M059J (cell line): Measurements from ENCODE around the gene FBXL2. TPM values are rescaled to one million over a fixed set of nuclear protein-coding genes. Genes with fewer than 3 reads are reported as not detected.
"Not testable (repeated sequence)": the region's sequence is repeated elsewhere in the genome, so short reads cannot be mapped to it uniquely, and the experiment has no call there.

Experiments used
- DNase-seq: peaks from one replicate; pipeline ENCODE4 v3.0.0-alpha.2; 2012; ENCODE audit warnings: low read depth
- total RNA-seq: library from RNA; depleted of rRNA; stranded (reverse); fragments of >200 nt; shearing (Covaris generic); gene quantifications from 2 replicates; pipeline ENCODE4 v1.2.3, GENCODE V29; 2014

The FBXL2 gene
- total RNA-seq, 1 experiment from 2014 or later: 3.8 TPM

DNA sequence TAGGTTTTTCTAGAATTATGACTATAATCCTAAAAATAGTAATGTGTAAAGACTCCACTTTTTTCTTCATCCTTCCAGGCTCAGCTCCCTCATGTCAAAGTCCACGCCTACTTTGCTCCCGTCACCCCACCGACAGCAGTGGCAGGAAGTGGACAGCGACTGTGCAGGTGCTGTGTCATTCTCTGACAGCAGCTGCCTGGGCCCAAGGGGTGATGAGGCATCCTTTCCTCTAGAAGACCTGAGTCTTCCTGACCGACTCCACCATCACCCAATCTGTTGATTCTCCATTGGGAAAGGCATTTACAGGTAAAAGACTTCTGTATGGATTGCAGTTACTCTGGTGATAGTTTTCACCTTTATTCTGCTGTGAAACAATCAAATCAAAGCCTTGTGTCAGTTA is 108.2 kb downstream of the FBXL2 start:
- DNase-seq: no peak

DNA sequence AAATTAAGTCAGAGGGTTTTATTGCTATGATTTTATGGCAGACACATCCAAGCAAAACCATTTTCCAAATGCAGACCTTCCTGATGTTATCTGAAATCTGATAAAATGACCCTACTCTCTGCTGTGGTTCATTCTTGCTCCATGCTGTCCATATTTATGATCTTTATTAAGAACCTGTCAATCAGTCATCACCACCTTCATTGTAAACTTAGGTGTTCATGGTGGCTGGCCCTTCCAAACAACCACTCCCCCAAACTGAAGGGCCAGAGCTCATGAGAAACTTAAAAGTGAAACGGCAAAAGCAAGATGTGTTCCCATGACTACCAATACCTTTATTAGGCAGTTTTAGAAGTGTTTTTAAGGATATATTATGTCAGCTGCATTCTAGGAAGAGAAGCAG is 109.4 kb downstream of the FBXL2 start:
- no peak for DNase-seq

DNA sequence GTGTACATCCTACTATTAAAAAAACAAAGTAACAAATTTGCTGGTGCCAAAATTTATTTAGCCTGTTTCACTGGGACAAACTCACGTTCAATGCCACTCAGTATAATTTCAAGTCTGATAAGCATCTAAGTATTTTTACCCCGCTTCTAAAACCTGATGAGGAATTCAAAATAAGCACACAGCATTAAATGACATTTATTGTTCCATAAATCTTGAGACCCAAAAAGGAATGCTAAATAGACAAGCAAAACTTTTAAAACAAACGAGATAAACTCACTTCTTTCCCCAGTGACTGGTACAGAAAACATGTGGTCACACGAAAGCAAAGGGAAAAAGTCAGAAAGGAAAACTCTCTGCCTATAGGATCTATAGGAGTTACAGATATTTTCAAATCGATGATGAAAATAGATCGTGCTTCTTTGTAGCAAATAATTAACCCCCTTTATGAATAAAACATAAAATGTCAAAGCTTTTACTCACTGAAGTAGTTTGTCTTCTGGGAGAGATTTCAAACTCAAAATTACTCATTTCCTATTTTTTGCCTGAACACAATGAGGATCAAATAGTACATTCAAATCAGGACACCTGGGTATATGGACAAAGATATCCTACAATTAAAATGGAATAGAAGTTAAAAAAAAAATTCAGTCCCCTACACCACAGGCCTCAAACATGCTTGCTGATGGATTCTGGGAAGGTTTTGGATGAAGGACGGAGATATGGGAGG is 111.3 kb downstream of the FBXL2 start:
- DNase-seq: peak; percentile 37

DNA sequence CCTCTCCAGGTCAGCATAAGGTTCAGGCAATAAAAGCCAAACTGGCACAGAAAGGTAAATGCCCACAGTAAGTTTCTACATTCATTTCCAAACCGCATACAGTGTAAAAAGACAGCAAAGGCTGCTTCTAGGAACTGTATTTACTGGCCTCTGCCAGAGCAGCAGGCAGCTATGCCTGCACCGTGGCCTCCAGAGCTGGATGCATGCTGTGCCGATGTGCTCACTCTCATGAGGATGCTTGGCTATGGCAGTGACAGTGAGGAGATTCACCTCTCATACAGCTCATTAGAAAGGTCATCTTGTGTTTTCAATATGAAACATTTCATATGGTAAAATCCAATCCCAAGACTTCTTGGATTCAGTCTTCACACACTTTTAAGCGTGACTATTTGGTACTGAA is 112.7 kb downstream of the FBXL2 start:
- DNase-seq: no peak

- DNase-seq: no peak
Observed at GRCh38 chr3:33391255-33391995, 114.2 kb downstream of the FBXL2 start.

DNA sequence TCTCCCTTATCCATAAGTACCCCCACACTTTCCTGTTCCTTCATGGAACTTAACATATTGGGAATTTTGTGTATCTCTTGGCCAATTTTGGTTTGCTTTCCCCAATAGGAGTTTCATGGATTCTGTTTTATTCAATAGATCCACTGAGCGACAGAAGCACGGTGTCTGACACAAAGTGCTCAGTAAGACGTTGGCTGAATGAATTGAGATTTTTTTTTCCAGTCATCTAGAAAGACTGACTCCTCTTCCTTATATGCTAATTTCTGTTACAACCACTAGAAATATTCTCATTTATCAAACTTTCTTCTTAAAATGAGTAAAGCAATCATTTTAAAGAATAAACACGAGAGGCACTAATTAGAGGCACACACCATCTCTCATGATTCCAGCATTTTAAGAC is 114.9 kb downstream of the FBXL2 start:
- no peak for DNase-seq

GRCh38 chr3:33392703-33393125 is 115.5 kb downstream of the FBXL2 start:
- peak; percentile 92 for DNase-seq

- no peak for DNase-seq
Observed at GRCh38 chr3:33394403-33395054, 117.3 kb downstream of the FBXL2 start.

DNA sequence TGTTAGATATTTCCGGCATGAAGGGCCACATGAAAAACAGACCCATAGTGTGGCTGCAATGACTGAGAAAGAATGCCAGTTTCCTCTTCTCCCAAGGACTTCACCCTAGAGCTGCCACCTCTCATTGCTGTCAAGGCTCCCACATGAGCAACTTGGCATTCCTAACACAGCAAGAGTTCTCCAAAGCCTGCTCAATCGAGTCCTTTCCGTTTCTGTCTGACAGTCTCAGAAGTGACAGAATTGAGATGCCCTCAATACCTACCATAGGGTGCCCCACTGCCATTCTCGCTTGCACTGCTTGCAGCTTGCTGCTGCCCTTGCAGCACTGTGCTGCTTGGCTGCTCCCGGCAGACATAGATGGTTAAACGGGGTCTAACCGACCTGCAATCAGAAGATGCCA is 118.7 kb downstream of the FBXL2 start:
- no peak for DNase-seq

GRCh38 chr3:33398410-33398809 is 121.2 kb downstream of the FBXL2 start:
- DNase-seq: no peak

GRCh38 chr3:33401781-33402180 is 124.5 kb downstream of the FBXL2 start:
- DNase-seq: peak; percentile 10

- DNase-seq: no peak
Observed at GRCh38 chr3:33402936-33403335, 125.7 kb downstream of the FBXL2 start.

DNA sequence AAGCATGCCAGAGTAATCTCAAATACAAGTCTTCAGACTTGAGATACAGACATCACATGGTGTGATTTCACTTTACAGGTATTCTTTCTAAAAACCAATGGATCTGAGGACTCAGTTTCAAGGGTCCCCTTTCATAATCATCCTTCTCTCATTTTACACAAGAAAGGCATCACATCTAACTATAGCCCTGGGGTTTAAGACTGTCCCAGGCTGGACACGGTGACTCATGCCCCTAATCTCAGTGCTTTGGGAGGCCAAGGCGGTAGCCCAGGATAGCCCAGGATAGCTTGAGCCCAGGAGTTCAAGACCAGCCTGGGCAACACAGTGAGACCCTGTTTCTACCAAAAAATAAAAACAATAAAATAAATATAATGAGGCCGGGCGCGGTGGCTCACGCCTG is 126.5 kb downstream of the FBXL2 start:
- peak; percentile 23 for DNase-seq

GRCh38 chr3:33410816-33411215 is 133.6 kb downstream of the FBXL2 start:
- DNase-seq: not testable (repeated sequence)

GRCh38 chr3:33417066-33417673 is 139.9 kb downstream of the FBXL2 start:
- no peak for DNase-seq

- no peak for DNase-seq
Observed at GRCh38 chr3:33419948-33420347, 142.7 kb downstream of the FBXL2 start.

DNA sequence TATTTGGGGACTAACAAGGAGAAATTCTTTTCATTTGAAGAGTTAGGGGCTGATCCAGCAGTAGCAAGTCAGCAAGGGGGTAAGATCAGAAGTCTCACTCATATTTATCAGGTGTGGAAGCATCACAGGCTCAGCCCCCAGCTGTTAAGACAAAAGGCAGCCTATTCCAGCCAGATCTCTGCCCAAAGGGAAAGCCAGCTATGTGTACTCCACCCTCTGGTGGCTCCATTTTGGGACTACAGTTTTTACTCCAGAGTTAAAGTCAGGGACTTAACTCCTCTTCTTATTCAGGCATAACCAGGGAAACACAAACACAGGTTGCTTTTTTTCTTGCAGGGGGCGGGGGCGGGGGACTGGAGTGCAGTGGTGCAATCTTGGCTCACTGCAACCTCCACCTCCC is 143.7 kb downstream of the FBXL2 start:
- DNase-seq: no peak

DNA sequence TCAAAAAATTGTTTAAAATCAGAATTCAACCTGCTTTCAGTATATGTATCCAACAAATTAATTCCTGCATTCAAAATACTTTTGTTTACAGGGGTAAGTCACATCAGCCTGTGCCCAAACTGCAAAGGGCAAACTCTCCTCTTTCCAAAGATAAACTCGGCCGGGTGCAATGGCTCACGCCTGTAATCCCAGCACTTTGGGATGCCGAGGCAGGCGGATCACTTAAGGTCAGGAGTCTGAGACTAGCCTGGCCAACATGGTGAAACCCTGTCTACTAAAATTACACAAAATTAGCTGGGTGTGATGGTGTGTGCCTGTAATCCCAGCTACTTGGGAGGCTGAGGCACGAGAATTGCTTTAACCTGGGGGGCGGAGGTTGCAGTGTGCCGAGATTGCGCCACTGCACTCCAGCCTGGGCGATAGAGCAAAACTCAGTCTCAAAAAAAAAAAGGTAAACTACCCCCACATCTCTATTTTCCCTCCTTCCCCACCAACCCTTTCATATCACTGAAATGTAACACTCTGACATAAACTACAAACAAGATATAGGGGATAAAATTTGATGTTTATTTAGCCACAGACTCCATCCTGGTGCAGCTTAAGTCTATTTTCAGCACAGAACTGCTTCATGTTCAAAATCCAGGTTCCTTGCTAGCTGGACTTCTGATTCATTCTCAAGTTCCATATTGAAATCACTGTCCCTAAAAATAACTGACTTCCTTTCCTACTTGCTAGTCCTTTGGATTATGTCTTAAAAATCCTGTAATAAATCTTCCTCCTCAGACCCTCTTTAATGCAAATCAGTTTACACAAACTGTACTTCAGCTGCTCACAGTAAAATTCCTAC is 147.6 kb downstream of the FBXL2 start:
- no peak for DNase-seq

DNA sequence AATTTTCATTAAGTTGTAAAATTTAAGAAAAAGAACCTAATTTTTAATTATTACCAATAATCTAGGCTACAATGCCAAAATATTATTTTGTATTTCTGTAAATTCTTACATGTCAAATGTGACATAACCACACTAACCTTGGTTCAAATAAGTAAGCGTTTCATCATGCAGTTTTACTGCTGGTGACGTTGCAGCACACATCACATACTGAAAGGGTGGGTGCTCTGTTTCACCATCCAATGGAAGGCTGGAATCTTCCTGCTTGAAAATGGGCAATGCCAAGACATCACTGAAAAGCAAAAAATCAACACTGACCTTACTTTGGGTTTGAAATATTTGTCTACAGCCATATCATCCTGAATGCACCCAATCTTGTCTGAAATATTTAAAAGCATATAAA is 148.2 kb downstream of the FBXL2 start:
- no peak for DNase-seq

DNA sequence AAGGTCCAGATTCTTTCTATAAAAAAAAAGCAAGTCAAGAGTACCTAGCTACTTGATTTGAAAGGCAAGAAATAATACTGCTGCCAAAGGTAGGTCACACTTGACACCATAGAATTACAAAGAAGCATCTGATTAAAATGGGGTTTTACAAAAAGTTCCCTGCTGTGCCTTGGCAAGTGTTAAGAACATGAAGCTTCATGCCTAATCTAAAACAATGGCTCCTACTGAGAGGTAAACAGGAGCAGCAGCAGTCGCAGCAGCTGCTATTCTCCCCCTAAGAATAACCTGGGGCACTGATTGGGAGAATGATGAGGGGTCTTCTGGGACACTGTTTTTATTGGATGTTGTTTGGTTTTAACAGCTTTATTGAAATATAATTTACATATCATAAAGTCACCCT is 148.8 kb downstream of the FBXL2 start:
- DNase-seq: no peak

- no peak for DNase-seq
Observed at GRCh38 chr3:33426630-33427317, 149.5 kb downstream of the FBXL2 start.
